Fibroblast of villous mesenchyme (primary cell): ENCODE results near the gene GLIS2. TPM values are rescaled to one million over a fixed set of nuclear protein-coding genes. Genes with fewer than 3 reads are reported as not detected.

Source experiments
- DNase-seq: peaks from one replicate; pipeline ENCODE4 v3.0.0-alpha.2; 2010; ENCODE audit warnings: low read depth
- H3K4me3 ChIP-seq: 2 replicates; pipeline ENCODE4 v1.5.1; 2011; ENCODE audit warnings: low read depth, mild to moderate bottlenecking, low read length
- total RNA-seq: library from RNA; depleted of rRNA; stranded (reverse); fragments of >200 nt; gene quantifications from 2 replicates; pipeline ENCODE4 v1.2.3, GENCODE V29; 2012
- TF ChIP-seq, protein P1 (sequence below): IDR thresholded peaks from 2 replicates; pipeline ENCODE4 v1.5.1; 2012; ENCODE audit warnings: low read depth, mild to moderate bottlenecking, low read length; ENCODE audit not compliant: insufficient read depth

The GLIS2 gene
- total RNA-seq, 1 donor, result 4.3 TPM

DNA sequence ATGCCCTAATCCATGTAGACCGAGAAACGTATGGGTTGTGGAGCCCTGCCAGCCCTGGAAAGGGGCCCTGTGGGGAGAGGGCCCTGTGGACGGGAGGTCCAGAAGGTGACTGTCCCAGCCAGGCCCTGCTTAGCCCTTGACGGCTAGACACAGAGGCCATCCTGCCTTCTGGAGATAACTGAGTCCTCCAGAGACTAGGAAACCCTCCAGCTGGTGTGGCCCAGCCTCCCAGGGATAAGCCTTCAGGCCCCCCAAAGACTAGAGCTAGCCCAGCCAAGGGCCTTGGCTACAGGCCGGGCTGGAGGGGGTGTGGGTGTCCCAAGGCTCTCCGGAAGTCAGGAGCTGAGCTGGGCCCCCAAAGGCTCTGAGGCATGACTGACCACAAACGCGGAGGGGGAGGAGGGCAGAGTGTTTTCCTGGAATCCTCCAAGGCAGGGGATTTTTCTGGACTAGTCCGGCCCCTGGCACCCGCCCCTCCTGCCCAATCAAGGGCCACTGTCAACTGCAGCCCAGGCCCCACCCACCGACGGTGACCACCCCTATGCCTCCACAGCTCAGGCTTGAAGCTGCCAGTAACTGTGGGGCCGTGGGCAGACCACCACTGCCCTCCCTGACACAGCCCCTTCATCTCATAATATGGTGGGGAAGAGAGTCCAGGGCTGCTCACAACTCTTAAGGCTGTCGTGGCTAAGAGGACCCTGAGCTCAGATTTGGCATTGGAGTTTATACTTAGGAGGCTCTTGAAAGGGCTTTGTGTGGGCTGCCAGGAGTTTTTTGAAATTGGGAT, 54.9 kb downstream of the GLIS2 start:
- H3K4me3 ChIP-seq, result peak overlapping the region; percentile 24
- DNase-seq, result peak; percentile 97
- TF ChIP-seq, protein P1, sequence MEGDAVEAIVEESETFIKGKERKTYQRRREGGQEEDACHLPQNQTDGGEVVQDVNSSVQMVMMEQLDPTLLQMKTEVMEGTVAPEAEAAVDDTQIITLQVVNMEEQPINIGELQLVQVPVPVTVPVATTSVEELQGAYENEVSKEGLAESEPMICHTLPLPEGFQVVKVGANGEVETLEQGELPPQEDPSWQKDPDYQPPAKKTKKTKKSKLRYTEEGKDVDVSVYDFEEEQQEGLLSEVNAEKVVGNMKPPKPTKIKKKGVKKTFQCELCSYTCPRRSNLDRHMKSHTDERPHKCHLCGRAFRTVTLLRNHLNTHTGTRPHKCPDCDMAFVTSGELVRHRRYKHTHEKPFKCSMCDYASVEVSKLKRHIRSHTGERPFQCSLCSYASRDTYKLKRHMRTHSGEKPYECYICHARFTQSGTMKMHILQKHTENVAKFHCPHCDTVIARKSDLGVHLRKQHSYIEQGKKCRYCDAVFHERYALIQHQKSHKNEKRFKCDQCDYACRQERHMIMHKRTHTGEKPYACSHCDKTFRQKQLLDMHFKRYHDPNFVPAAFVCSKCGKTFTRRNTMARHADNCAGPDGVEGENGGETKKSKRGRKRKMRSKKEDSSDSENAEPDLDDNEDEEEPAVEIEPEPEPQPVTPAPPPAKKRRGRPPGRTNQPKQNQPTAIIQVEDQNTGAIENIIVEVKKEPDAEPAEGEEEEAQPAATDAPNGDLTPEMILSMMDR, result no peak

DNA sequence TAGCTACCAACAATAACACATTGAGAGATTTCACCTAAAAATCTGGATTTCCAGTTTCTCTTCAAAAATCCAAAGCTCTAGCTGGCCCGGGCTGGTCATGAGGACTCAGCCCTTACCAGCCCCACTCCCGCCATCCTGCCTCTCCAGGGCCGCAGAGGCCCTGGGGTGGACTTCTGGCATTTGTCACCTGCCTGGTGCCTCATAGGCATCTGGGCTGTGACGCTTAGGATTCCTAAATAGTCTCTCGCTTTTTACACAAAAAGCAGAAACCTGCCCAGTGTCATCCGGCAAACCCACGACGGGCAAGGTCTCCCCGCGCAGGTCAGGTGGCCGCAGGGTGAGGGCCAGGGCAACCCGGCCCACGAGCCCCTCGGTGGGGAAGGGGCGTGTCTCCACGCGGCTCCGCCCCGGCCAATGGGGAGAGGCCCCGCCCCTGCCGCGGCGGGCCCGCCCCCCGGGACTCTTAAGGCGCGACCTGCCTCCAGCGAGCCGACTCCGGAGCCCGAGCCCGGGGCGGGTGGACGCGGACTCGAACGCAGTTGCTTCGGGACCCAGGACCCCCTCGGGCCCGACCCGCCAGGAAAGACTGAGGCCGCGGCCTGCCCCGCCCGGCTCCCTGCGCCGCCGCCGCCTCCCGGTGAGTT, 55.6 kb downstream of the GLIS2 start, which contains the start of gene VASN:
VASN (plus strand) TSS at position 492 of the 644 bp plus-strand sequence. CDS start 9,030 bp downstream, outside the sequence.
- TF ChIP-seq, protein P1, result no peak
- DNase-seq, result peak; percentile 83

DNA sequence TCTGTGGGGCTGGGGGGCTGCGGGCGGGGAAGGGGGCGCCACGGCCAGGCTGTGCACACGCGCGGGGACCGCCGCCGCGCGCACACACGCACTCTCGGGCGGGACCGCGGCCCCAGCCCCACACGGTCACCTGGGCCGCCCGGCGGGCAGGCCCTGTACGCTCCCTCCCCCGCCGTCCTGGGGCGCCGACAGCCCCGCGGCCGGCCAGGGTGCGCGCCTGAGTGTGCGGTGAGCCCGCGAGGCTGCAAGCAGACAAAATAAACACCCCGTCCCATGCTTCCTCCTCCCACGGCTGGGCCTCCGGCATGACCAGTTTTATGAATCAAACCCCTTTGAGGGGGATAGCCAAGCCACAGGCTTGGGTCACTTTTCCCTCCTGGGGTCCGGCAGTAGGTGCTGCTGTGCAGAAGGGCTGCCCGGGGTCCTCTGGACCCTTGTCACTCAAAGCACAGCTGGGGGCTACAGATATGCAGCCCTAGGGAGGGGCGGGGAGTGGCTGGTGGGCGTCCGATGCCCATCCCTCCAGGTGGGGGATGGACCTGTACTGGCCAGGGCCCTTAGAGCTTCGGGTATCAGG, 56.2 kb downstream of the GLIS2 start:
- TF ChIP-seq, protein P1, result no peak
- no peak for DNase-seq
- H3K4me3 ChIP-seq, result peak overlapping the region; percentile 79

More for the DNA sequence above, 55.6 kb downstream of the GLIS2 start, which contains the start of gene VASN:
- H3K4me3 ChIP-seq, result peak within 1 kb of the TSS; percentile 79

DNA sequence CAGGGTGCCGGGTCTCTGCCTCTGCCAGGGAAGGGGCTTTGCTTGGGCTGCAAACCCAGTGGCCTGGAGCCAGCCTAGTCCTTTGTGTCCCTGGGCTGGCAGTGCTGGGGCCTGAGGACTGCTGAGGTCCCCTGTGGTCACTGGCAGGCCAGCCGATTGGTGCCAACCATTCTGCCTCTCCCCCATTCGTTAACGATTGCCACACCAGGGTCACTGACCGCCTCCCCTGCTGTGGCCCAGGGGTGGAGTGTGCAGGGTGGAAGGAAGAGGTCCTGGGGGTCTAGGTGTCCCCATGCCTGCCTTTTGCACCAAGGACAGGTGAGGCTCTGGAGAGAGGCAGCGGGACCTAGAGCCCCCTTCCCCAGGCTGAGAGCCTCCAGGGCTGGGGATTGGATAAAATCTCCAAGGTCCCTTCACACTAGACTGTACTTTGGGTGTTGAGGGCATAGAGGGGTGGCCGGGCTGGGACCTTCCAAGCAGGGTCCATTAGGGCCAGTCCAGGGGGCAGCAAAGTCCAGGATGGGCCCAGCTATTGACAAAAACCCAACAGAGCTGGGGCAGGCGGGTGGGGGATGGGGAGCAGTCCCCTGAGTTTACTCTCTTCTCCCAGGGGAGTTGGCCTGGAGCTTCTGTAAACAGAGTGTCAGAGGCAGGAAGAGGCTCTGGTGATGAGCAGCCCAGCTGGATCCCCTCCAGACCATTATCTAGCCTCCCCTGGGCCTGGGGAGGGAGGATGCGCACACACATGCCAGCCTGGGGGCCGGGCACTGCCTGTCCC, 56.9 kb downstream of the GLIS2 start:
- peak; percentile 88 for DNase-seq
- TF ChIP-seq, protein P1, result no peak

DNA sequence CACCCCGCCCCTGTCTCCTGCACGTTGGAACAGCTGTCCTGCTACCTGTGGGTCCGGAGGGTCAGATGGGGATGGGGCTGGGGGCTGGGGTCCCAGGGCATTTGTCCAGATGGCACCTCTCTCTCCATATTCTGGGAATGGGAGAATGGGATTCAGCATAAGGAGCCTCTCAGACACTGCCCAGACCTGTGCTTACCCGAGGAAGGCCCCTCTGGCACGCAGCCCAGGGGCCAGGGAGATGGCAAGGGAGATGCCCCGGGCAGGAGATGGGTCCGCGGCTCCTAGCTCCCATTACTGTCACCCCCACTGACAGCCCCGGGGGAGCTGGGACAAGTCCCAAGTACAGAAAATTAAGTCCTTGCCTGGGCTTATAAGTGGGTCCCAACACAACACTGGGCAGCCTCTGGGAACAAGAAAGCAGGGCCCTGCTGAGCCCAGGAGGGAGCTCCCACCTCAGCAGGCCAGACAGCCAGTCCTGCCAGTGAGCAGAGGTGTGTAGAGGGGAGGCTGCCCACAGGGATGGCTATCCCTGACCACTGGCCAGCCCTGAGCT, 57.6 kb downstream of the GLIS2 start:
- H3K4me3 ChIP-seq, result peak overlapping the region; percentile 79
- TF ChIP-seq, protein P1, result no peak
- DNase-seq, result no peak

More for the DNA sequence above, 56.9 kb downstream of the GLIS2 start:
- peak overlapping the region; percentile 79 for H3K4me3 ChIP-seq

DNA sequence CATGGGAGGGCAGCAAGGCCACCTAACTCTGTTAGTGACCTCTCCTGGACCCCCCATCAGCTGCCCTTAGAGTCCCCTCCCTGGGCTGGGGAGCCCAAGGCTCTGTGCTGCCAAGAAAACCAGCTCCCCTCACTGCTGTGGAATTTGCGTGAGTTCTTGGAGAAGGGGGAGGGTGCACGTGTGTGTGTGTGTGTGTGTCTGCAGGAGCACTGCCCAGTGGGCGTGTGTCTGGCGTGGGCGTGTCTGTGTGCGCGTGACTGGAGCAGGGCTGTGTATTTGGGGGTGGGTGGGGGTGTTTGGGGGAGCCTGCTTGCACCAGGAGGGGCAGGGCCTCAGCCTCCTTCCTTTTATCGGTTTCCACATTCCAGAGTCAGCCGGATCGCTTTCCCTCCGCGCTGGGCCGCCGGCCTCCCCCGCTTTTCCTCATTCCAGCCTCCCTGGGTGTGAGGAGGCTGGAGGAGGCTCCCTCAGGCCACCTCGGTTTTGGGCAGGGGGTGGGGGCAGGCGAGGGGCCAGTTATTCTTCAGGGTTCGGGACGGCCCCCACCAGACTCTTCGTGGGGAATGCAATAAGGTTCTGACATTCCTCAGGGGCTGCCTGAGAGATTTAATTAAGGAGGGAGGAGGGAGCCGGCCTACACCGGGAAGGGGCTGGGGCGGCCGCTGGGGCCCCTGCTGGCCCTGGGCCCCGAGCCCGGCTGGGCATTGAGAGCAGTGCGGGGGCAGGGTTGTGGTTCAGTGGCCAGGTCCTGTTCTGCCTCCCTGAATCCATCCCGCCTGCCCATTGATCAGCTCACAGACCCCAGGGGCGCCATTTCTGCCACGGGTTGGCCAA, 58.3 kb downstream of the GLIS2 start:
- TF ChIP-seq, protein P1, result no peak

More for the DNA sequence above, 58.3 kb downstream of the GLIS2 start:
- DNase-seq, result peak; percentile 97
- H3K4me3 ChIP-seq, result peak overlapping the region; percentile 79
